Left lung (tissue), 10 donors: ENCODE data around the gene PTPRM. TPM values are rescaled to one million over a fixed set of nuclear protein-coding genes. Genes with fewer than 3 reads are reported as not detected.

Source experiments
- ATAC-seq: fragments of 200-7000 bp; cut with Tn5 transposase; one replicate; pipeline ENCODE4 v1.9.1; 2020; ENCODE audit warnings: moderate library complexity
- DNase-seq, 4 donors: peaks; one replicate each; pipeline ENCODE4 v3.0.0-alpha.2; 2013 to 2020
- H3K27ac ChIP-seq, 2 donors: fragments of 200-600 bp; sonication (generic) in 1 of 2; one replicate each; pipeline versions ENCODE4 v1.5.0 to v1.8.0; 2020 to 2021
- H3K27me3 ChIP-seq, 2 donors: fragments of 200-600 bp; sonication (generic) in 1 of 2; one replicate each; pipeline versions ENCODE4 v1.5.0 to v1.8.0; 2020 to 2021
- H3K36me3 ChIP-seq, 2 donors: fragments of 200-600 bp; sonication (generic) in 1 of 2; one replicate each; pipeline versions ENCODE4 v1.5.0 to v1.8.0; 2020 to 2021
- H3K4me1 ChIP-seq, 2 donors: fragments of 200-600 bp; one replicate each; pipeline ENCODE4 v1.8.0; 2021
- H3K4me3 ChIP-seq, 2 donors: fragments of 200-600 bp; sonication (generic) in 1 of 2; one replicate each; pipeline versions ENCODE4 v1.5.0 to v1.8.0; 2020 to 2021; ENCODE audit warnings: mild to moderate bottlenecking in 1 of 2
- H3K9me3 ChIP-seq, 2 donors: fragments of 200-600 bp; sonication (generic) in 1 of 2; one replicate each; pipeline versions ENCODE4 v1.5.0 to v1.8.0; 2020 to 2021
- CTCF ChIP-seq, 2 donors: fragments of 200-600 bp; sonication (generic) in 1 of 2; IDR thresholded peaks; one replicate each; pipeline versions ENCODE4 v1.5.0 to v1.8.0; 2021; ENCODE audit warnings: antibody characterized with exemption in 2 of 2
- intact Hi-C, 2 donors: fragments of 100-400 bp; cut with DNase I; formaldehyde crosslinking; loops; one replicate each; pipeline versions ENCODE4 v1.11.2 to v1.14.2; 2022
- polyA plus RNA-seq, 6 donors: library from polyadenylated mRNA; unstranded; fragments of 120-200 nt; gene quantifications; one replicate each; pipeline ENCODE4 v1.2.1, GENCODE V29; 2013; ENCODE audit not compliant: insufficient read length in 6 of 6
- total RNA-seq, 2 donors: library from RNA; stranded (reverse); fragmentation: NEBNext Ultra II Directional; extraction: Animal tissue kit (Norgen Biotek cat#: 25700); gene quantifications; one replicate each; pipeline ENCODE4 v1.2.1, GENCODE V29; 2021
- donor health status: DM: no; HTN: yes; CAD: no.
- donor health status: DM: no; HTN: no; CAD: no.

Gene PTPRM
- total and polyA plus RNA-seq, 8 donors, result 76.4 to 99.6 (median 90.1) TPM

DNA sequence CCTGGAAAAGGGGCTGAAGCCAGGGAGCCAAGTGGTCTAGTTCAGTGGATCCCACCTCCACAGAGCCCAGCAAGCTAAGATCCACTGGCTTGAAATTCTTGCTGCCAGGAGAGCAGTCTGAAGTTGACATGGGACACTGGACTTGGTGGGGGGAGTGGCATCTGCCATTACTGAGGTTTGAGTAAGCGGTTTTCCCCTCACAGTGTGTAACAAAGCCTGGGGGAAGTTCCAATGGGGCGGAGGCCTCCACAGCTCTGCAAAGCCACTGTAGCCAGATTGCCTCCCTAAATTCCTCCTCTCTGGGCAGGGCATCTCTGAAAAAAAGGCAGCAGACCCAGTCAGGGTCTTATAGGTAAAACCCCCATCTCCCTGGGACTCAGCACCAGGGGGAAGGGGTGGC is 144.4 kb downstream of the PTPRM start:
- H3K9me3 ChIP-seq, result peaks cover 0 to 4% of the 10 kb centered on the region in 2 donors
- intact Hi-C loops, result no loop called here
- H3K27ac ChIP-seq, result no peak overlapping the region
- no peak for DNase-seq
- TF ChIP-seq CTCF (IDR thresholded peaks at IDR 0.05), result no peak
- H3K27me3 ChIP-seq, result no peaks in the 10 kb centered on the region
- H3K4me1 ChIP-seq, result no peaks in the 10 kb centered on the region
- no peak for ATAC-seq
- H3K4me3 ChIP-seq, result no peak overlapping the region
- no peaks in the 10 kb centered on the region for H3K36me3 ChIP-seq

DNA sequence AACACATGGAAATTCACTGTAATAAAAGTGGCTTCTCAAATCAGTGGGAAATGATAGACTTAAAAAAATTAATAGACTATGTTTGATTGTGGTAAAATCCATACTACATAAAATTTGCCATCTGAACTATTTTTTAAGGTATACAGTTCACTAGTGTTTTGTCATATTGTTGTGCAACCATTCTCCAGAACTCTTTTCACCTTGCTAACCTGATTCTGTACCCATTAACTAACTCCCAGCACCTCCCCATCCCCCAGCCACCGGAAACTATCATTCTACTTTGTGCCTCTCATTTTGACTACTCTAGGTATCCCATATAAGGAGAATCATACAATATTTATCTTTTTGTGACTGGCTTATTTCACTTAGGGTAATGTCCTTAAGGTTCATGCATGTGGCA is 153.3 kb downstream of the PTPRM start:
- no peak overlapping the region for H3K4me3 ChIP-seq
- intact Hi-C loops, result no loop called here
- ATAC-seq (no peak), DNase-seq (no peak)
- H3K36me3 ChIP-seq, result no peaks in the 10 kb centered on the region
- no peaks in the 10 kb centered on the region for H3K27me3 ChIP-seq
- TF ChIP-seq CTCF (IDR thresholded peaks at IDR 0.05), result no peak
- peaks cover 0 to 18% of the 10 kb centered on the region in 2 donors for H3K9me3 ChIP-seq
- no peaks in the 10 kb centered on the region for H3K4me1 ChIP-seq
- H3K27ac ChIP-seq, result no peak overlapping the region

DNA sequence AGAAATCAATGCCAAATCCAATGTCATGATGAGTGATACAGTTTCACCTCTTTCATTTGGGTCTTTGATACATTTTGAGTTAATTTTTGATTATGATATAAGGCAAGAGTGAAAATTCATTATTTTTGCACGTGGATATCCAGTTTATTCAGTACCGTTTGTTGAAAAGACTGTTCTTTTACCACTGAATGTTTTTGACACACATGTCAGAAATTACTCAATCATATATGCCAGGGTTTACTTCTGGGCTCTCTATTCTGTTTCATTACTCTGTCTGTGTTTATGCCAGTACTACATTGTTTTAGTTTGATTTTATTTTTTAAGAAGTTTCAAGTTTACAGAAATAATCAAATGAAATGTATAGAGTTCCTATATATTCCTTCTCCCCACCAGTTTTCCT is 154.4 kb downstream of the PTPRM start:
- H3K36me3 ChIP-seq, result no peaks in the 10 kb centered on the region
- TF ChIP-seq CTCF (IDR thresholded peaks at IDR 0.05), result no peak
- no peaks in the 10 kb centered on the region for H3K4me1 ChIP-seq
- no peak overlapping the region for H3K4me3 ChIP-seq
- no peaks in the 10 kb centered on the region for H3K27me3 ChIP-seq
- ATAC-seq (no peak), DNase-seq (no peak)
- no peak overlapping the region for H3K27ac ChIP-seq
- intact Hi-C loops, result no loop called here
- H3K9me3 ChIP-seq, result peaks cover 0 to 13% of the 10 kb centered on the region in 2 donors

GRCh38 chr18:7722955-7723354 is 155.8 kb downstream of the PTPRM start:
- Histone ChIP-seq H3K36me3 (no peaks in the 10 kb centered on the region), H3K4me1 (peaks cover 0 to 3% of the 10 kb centered on the region in 2 donors), H3K27me3 (no peaks in the 10 kb centered on the region), H3K27ac (no peak overlapping the region), H3K9me3 (peaks cover 0 to 2% of the 10 kb centered on the region in 2 donors), H3K4me3 (no peak overlapping the region)
- no peak for TF ChIP-seq CTCF (IDR thresholded peaks at IDR 0.05)
- intact Hi-C loops, result no loop called here
- ATAC-seq (no peak), DNase-seq (no peak)

GRCh38 chr18:7723558-7723957 is 156.4 kb downstream of the PTPRM start:
- no peak for TF ChIP-seq CTCF (IDR thresholded peaks at IDR 0.05)
- Histone ChIP-seq H3K4me3 (no peak overlapping the region), H3K27me3 (no peaks in the 10 kb centered on the region), H3K36me3 (no peaks in the 10 kb centered on the region), H3K4me1 (peaks cover 0 to 3% of the 10 kb centered on the region in 2 donors), H3K9me3 (no peaks in the 10 kb centered on the region), H3K27ac (no peak overlapping the region)
- ATAC-seq, result no peak
- intact Hi-C loops, result no loop called here
- DNase-seq, result no peak
